Measurements from ENCODE around the gene CNTNAP4. TPM values are rescaled to one million over a fixed set of nuclear protein-coding genes. Genes with fewer than 3 reads are reported as not detected.

Gene CNTNAP4
- total RNA-seq, 1 experiment from 2014 or later: not detected

GRCh38 chr16:76478105-76478504, 200.9 kb downstream of the CNTNAP4 start:
- H3K9me3 Mint-ChIP-seq: peaks cover 35% of the 10 kb centered on the region
- no peak for ATAC-seq
- TF ChIP-seq ZNF396 (CRISPR knock-in tag; IDR thresholded peaks at IDR 0.05; ENCODE audit: borderline replicate concordance) (no peak), ETV6 (CRISPR knock-in tag; IDR thresholded peaks at IDR 0.05) (no peak), FOXK1 (CRISPR knock-in tag; IDR thresholded peaks at IDR 0.05) (no peak), E2F1 (CRISPR knock-in tag; IDR thresholded peaks at IDR 0.05) (no peak), TEAD1 (CRISPR knock-in tag; IDR thresholded peaks at IDR 0.05) (no peak), ZNF138 (CRISPR knock-in tag; conservative IDR thresholded peaks at IDR 0.05) (no peak), TP53 (CRISPR knock-in tag; IDR thresholded peaks at IDR 0.05) (no peak), NR2C2 (CRISPR knock-in tag; IDR thresholded peaks at IDR 0.05) (no peak), CBFB (CRISPR knock-in tag; IDR thresholded peaks at IDR 0.05; ENCODE audit: low read depth) (no peak)
- TF ChIP-seq, protein P1, sequence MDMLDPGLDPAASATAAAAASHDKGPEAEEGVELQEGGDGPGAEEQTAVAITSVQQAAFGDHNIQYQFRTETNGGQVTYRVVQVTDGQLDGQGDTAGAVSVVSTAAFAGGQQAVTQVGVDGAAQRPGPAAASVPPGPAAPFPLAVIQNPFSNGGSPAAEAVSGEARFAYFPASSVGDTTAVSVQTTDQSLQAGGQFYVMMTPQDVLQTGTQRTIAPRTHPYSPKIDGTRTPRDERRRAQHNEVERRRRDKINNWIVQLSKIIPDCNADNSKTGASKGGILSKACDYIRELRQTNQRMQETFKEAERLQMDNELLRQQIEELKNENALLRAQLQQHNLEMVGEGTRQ (CRISPR knock-in tag; IDR thresholded peaks at IDR 0.05): no peak
- TF ChIP-seq, protein P2, sequence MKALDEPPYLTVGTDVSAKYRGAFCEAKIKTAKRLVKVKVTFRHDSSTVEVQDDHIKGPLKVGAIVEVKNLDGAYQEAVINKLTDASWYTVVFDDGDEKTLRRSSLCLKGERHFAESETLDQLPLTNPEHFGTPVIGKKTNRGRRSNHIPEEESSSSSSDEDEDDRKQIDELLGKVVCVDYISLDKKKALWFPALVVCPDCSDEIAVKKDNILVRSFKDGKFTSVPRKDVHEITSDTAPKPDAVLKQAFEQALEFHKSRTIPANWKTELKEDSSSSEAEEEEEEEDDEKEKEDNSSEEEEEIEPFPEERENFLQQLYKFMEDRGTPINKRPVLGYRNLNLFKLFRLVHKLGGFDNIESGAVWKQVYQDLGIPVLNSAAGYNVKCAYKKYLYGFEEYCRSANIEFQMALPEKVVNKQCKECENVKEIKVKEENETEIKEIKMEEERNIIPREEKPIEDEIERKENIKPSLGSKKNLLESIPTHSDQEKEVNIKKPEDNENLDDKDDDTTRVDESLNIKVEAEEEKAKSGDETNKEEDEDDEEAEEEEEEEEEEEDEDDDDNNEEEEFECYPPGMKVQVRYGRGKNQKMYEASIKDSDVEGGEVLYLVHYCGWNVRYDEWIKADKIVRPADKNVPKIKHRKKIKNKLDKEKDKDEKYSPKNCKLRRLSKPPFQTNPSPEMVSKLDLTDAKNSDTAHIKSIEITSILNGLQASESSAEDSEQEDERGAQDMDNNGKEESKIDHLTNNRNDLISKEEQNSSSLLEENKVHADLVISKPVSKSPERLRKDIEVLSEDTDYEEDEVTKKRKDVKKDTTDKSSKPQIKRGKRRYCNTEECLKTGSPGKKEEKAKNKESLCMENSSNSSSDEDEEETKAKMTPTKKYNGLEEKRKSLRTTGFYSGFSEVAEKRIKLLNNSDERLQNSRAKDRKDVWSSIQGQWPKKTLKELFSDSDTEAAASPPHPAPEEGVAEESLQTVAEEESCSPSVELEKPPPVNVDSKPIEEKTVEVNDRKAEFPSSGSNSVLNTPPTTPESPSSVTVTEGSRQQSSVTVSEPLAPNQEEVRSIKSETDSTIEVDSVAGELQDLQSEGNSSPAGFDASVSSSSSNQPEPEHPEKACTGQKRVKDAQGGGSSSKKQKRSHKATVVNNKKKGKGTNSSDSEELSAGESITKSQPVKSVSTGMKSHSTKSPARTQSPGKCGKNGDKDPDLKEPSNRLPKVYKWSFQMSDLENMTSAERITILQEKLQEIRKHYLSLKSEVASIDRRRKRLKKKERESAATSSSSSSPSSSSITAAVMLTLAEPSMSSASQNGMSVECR (CRISPR knock-in tag; IDR thresholded peaks at IDR 0.05; ENCODE audit: borderline replicate concordance): no peak
- H3K4me1 Mint-ChIP-seq: no peaks in the 10 kb centered on the region
- no peak overlapping the region for H3K4me3 Mint-ChIP-seq
- CTCF ChIA-PET: no interaction called here
- no peak overlapping the region for H3K27ac Mint-ChIP-seq
- no peak for DNase-seq (ENCODE audit: low spot score)
- peaks cover 82% of the 10 kb centered on the region for H3K27me3 Mint-ChIP-seq (ENCODE audit: low read depth)
- H3K36me3 Mint-ChIP-seq: peaks cover 23% of the 10 kb centered on the region
- POLR2A ChIA-PET: no interaction called here

DNA sequence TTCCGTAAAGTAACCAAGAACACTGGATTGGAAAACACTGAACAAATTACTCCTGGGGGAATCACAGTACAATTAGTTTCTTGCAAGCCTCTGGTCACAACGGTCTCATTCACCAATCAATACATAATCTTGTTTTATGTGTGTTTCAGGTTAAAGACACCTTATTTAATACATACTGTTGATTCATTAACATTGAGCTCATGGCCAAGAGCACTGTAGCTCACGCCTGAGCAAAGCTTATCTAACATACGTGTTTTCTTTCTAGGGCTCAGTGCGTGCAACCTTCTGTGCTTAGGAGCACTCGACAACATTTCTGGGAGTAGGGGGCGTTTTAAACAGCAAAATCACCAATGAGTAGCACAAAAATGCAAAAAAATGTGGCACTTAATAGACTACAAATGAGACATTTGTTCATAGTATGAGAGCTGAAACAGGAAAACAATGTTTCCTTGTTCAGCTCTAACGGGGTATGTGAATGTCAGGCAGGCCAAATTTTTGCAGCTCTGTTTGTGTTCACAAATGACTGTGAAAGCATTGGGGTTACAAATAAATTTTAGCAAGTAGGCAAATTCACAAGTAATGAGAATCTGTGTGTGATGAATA, 206.2 kb downstream of the CNTNAP4 start:
- ATAC-seq (no peak), DNase-seq (ENCODE audit: low spot score) (no peak)
- H3K9me3 Mint-ChIP-seq: peaks cover 40% of the 10 kb centered on the region
- peaks cover 46% of the 10 kb centered on the region for H3K27me3 Mint-ChIP-seq (ENCODE audit: low read depth)
- peaks cover 18% of the 10 kb centered on the region for H3K36me3 Mint-ChIP-seq
- POLR2A ChIA-PET: no interaction called here
- CTCF ChIA-PET: no interaction called here
- H3K27ac Mint-ChIP-seq: no peak overlapping the region
- no peaks in the 10 kb centered on the region for H3K4me1 Mint-ChIP-seq
- no peak overlapping the region for H3K4me3 Mint-ChIP-seq
- TF ChIP-seq ZBTB21 (CRISPR knock-in tag; IDR thresholded peaks at IDR 0.05; ENCODE audit: borderline replicate concordance): no peak
- TF ChIP-seq IRF2 (CRISPR knock-in tag; IDR thresholded peaks at IDR 0.05; ENCODE audit: borderline replicate concordance, low read depth): no peak
- no peak for TF ChIP-seq ZNF219 (CRISPR knock-in tag; IDR thresholded peaks at IDR 0.05; ENCODE audit: borderline replicate concordance)
- no peak for TF ChIP-seq TEAD4 (CRISPR knock-in tag; IDR thresholded peaks at IDR 0.05)
- no peak for TF ChIP-seq ATF3 (CRISPR knock-in tag; conservative IDR thresholded peaks at IDR 0.05)

- H3K4me3 Mint-ChIP-seq: no peak overlapping the region
- ChIA-PET CTCF (interaction anchor here (0.6 kb wide), 1 partner anchor 312 kb away, joined by 4 read pairs; no protein-coding TSS in a partner anchor), POLR2A (no interaction called here)
- peaks cover 42% of the 10 kb centered on the region for H3K9me3 Mint-ChIP-seq
- H3K36me3 Mint-ChIP-seq: peaks cover 18% of the 10 kb centered on the region
- DNase-seq (ENCODE audit: low spot score) (no peak), ATAC-seq (no peak)
- H3K27me3 Mint-ChIP-seq (ENCODE audit: low read depth): peaks cover 42% of the 10 kb centered on the region
- TF ChIP-seq SMAD3 (CRISPR knock-in tag; IDR thresholded peaks at IDR 0.05; ENCODE audit: borderline replicate concordance) (no peak), HMGA2 (CRISPR knock-in tag; IDR thresholded peaks at IDR 0.05) (peak; percentile 64; the same call in 1 of the 2 replicates), ZNF263 (CRISPR knock-in tag; IDR thresholded peaks at IDR 0.05; ENCODE audit: low read depth) (no peak), NR3C1 (CRISPR knock-in tag; conservative IDR thresholded peaks at IDR 0.05; ENCODE audit: low read depth) (no peak), ZNF423 (CRISPR knock-in tag; IDR thresholded peaks at IDR 0.05) (no peak), ATF3 (CRISPR knock-in tag; conservative IDR thresholded peaks at IDR 0.05) (no peak), ZNF317 (CRISPR knock-in tag; IDR thresholded peaks at IDR 0.05; ENCODE audit: borderline replicate concordance, low read depth) (no peak), CBFB (CRISPR knock-in tag; IDR thresholded peaks at IDR 0.05; ENCODE audit: low read depth) (no peak)
- no peaks in the 10 kb centered on the region for H3K4me1 Mint-ChIP-seq
- no peak overlapping the region for H3K27ac Mint-ChIP-seq
Measured at GRCh38 chr16:76484020-76484419, 206.8 kb downstream of the CNTNAP4 start.

All from WTC11 (cell line).